Spleen (tissue), 7 donors: Measurements from ENCODE around the gene PLXNC1.

ENCODE experiments used
- CTCF ChIP-seq, 11 experiments: fragments of 200-600 bp in 7 of 11; fragments of 450-650 bp in 4 of 11; sonication (generic) in 4 of 11; IDR thresholded peaks in 8 of 11; conservative IDR thresholded peaks in 3 of 11; 1 replicate in 7 of 11; 2 replicates in 4 of 11; pipeline versions ENCODE4 v1.4.0 to v1.8.0; 2016 to 2021; ENCODE audit warnings: antibody characterized with exemption in 11 of 11, inconsistent platforms in 4 of 11, mild to moderate bottlenecking in 1 of 11
- POLR2A ChIP-seq, 3 donors: fragments of 450-650 bp; IDR thresholded peaks; one replicate each; pipeline ENCODE4 v1.5.1; 2017; ENCODE audit warnings: antibody characterized with exemption in 3 of 3, mild to moderate bottlenecking in 1 of 3
- donor health status: DM: no; HTN: no; CAD: no; lungs with moderate emphysema.
- donor health status: DM: no; HTN: no; CAD: no.
- donor health status: DM: no; HTN: no; CAD: no.

GRCh38 chr12:94202245-94203180 is 54.1 kb downstream of the PLXNC1 start:
- TF ChIP-seq CTCF (IDR thresholded peaks at IDR 0.05 in 8 of 11, conservative IDR thresholded peaks at IDR 0.05 in 3 of 11), result no peak
- TF ChIP-seq POLR2A (IDR thresholded peaks at IDR 0.05), result no peak
